K562 (cell line): ENCODE measurements around the gene CD82. TPM values are rescaled to one million over a fixed set of nuclear protein-coding genes. Genes with fewer than 3 reads are reported as not detected.

ENCODE experiments used
- BRD9 ChIP-seq: fragments of 450-650 bp; IDR thresholded peaks from 2 replicates; pipeline ENCODE4 v1.6.1; 2018; ENCODE audit warnings: low read depth; ENCODE audit not compliant: partially characterized antibody
- DACH1 ChIP-seq: fragments of 450-650 bp; IDR thresholded peaks from 2 replicates; pipeline ENCODE4 v1.6.1; 2018; ENCODE audit not compliant: partially characterized antibody
- ESRRA ChIP-seq: fragments of 450-650 bp; IDR thresholded peaks from 2 replicates; pipeline ENCODE4 v1.6.1; 2014; ENCODE audit warnings: low read depth, mild to moderate bottlenecking, moderate library complexity, borderline replicate concordance
- EWSR1 ChIP-seq: fragments of 450-650 bp; IDR thresholded peaks from 2 replicates; pipeline ENCODE4 v1.6.1; 2018; ENCODE audit warnings: borderline replicate concordance, mild to moderate bottlenecking, low read depth, moderate library complexity; ENCODE audit not compliant: partially characterized antibody
- KAT2B ChIP-seq: IDR thresholded peaks from one replicate; pipeline ENCODE4 v1.6.1; 2012; ENCODE audit warnings: low read depth, mild to moderate bottlenecking, control low read depth, inconsistent platforms, low read length, moderate library complexity
- KAT7 ChIP-seq: sonication (generic); formaldehyde crosslinking; IDR thresholded peaks from 2 replicates; pipeline ENCODE4 v1.8.0; 2022; ENCODE audit warnings: missing genetic modification reagents, mild to moderate bottlenecking, borderline replicate concordance
- KDM5B ChIP-seq: fragments of 200-600 bp; sonication (generic); IDR thresholded peaks from 2 replicates; pipeline ENCODE4 v1.6.1; 2012; ENCODE audit warnings: low read depth, mild to moderate bottlenecking, moderate library complexity, low read length, control low read depth, inconsistent platforms; ENCODE audit not compliant: insufficient replicate concordance
- MBD1 ChIP-seq: fragments of 250-450 bp; sonication (Bioruptor Pico); IDR thresholded peaks from 2 replicates; pipeline ENCODE4 v1.8.0; 2022; ENCODE audit warnings: inconsistent platforms
- NBN ChIP-seq: fragments of 450-650 bp; IDR thresholded peaks from 2 replicates; pipeline ENCODE4 v1.6.1; 2016; ENCODE audit warnings: low read depth, mild to moderate bottlenecking
- NONO ChIP-seq, 2 experiments: fragments of 200-400 bp in 1 of 2; fragments of 450-650 bp in 1 of 2; formaldehyde crosslinking in 1 of 2; IDR thresholded peaks; 2 replicates each; pipeline ENCODE4 v1.6.1; 2017; ENCODE audit warnings: low read depth in 2 of 2, mild to moderate bottlenecking in 2 of 2, moderate library complexity in 2 of 2, low read length in 1 of 2
- RCOR1 ChIP-seq, 2 experiments: IDR thresholded peaks; 2 replicates each; pipeline ENCODE4 v1.6.1; 2012; ENCODE audit warnings: low read depth in 2 of 2, low read length in 2 of 2, borderline replicate concordance in 1 of 2, improper control_type of control experiment in 1 of 2
- RUNX1 ChIP-seq: sonication (generic); IDR thresholded peaks from 2 replicates; pipeline ENCODE4 v1.6.1; 2016; ENCODE audit warnings: antibody characterized with exemption, low read depth
- SMARCA4 ChIP-seq: fragments of 450-650 bp; IDR thresholded peaks from 2 replicates; pipeline ENCODE4 v1.6.1; 2016
- ZBTB7A ChIP-seq: IDR thresholded peaks from 2 replicates; pipeline ENCODE4 v1.6.1; 2011; ENCODE audit warnings: low read depth, mild to moderate bottlenecking, low read length, moderate library complexity, borderline replicate concordance; ENCODE audit not compliant: control insufficient read depth
- ZNF232 ChIP-seq: sonication (generic); formaldehyde crosslinking; IDR thresholded peaks from 2 replicates; pipeline ENCODE4 v1.8.0; 2022; ENCODE audit warnings: mild to moderate bottlenecking, missing genetic modification reagents
- ZNF589 ChIP-seq: fragments of 200-800 bp; sonication (Bioruptor generic); IDR thresholded peaks from 2 replicates; pipeline ENCODE4 v1.6.1; 2016; ENCODE audit warnings: low read depth, missing genetic modification characterization, missing compliant biosample characterization
- polyA plus RNA-seq, 8 experiments: library from polyadenylated mRNA; depleted of rRNA in 4 of 8; stranded (reverse) in 5 of 8; unstranded in 3 of 8; fragments of >200 nt; fragmentation: Nextera tagmentation in 2 of 8; fragmentation: Illumina TruSeq in 1 of 8; extraction: Ambion mirVana in 2 of 8; extraction: Trizol in 1 of 8; gene quantifications; 2 replicates each; pipeline versions ENCODE4 v1.2.1 to v1.2.3, GENCODE V29; 2011 to 2014; ENCODE audit warnings: inconsistent platforms in 1 of 8, missing spikeins in 1 of 8
- total RNA-seq, 7 experiments: library from RNA; depleted of rRNA in 6 of 7; stranded (reverse); fragments of >200 nt in 6 of 7; fragmentation: Illumina TruSeq in 2 of 7; extraction: Trizol in 2 of 7; gene quantifications; 2 replicates each; pipeline versions ENCODE4 v1.2.1 to v1.2.3, GENCODE V29; 2011 to 2021; ENCODE audit warnings: low replicate concordance in 1 of 7
- TF ChIP-seq, protein P1 (sequence below): IDR thresholded peaks from 3 replicates; pipeline ENCODE4 v1.6.1; 2011; ENCODE audit warnings: borderline replicate concordance, mild to moderate bottlenecking, moderate library complexity; ENCODE audit not compliant: insufficient read length; ENCODE audit errors: extremely low read depth
- TF ChIP-seq, protein P2 (sequence below): fragments of 200-400 bp; formaldehyde crosslinking; IDR thresholded peaks from 2 replicates; pipeline ENCODE4 v1.6.1; 2017; ENCODE audit warnings: mild to moderate bottlenecking, low read depth, low read length, moderate library complexity

The CD82 gene
- total and polyA plus RNA-seq, 9 of the 15 experiments (the other 6 are each of a cell fraction or from before 2014, with no cell fraction given): 0.27 to 9.4 (median 3.0) TPM

GRCh38 chr11:44568658-44569473 is 3.4 kb downstream of the CD82 start (continued):
- TF ChIP-seq KDM5B (no peak), DACH1 (peak; percentile 71), NBN (no peak), ZBTB7A (no peak), ZNF232 (CRISPR knock-in tag) (no peak), SMARCA4 (peak; percentile 50; the same call in 1 of the 2 replicates), MBD1 (CRISPR knock-in tag) (no peak), RUNX1 (no peak), ZNF589 (CRISPR knock-in tag) (peak; percentile 73; the same call in 1 of the 2 replicates), ESRRA (peak; percentile 48; the same call in 1 of the 2 replicates), KAT7 (CRISPR knock-in tag) (no peak), KAT2B (no peak), BRD9 (no peak), RCOR1 (IDR thresholded peaks at IDR 0.05; ENCODE audit: borderline replicate concordance in 1 of 2, low read depth in 2 of 2, low read length in 2 of 2) (peak in 1 of 2 experiments; percentile 49; a peak in 1 of 4 replicates), NONO (IDR thresholded peaks at IDR 0.05; ENCODE audit: low read depth in 2 of 2, low read length in 1 of 2) (no peak), EWSR1 (no peak)
- TF ChIP-seq, protein P1, sequence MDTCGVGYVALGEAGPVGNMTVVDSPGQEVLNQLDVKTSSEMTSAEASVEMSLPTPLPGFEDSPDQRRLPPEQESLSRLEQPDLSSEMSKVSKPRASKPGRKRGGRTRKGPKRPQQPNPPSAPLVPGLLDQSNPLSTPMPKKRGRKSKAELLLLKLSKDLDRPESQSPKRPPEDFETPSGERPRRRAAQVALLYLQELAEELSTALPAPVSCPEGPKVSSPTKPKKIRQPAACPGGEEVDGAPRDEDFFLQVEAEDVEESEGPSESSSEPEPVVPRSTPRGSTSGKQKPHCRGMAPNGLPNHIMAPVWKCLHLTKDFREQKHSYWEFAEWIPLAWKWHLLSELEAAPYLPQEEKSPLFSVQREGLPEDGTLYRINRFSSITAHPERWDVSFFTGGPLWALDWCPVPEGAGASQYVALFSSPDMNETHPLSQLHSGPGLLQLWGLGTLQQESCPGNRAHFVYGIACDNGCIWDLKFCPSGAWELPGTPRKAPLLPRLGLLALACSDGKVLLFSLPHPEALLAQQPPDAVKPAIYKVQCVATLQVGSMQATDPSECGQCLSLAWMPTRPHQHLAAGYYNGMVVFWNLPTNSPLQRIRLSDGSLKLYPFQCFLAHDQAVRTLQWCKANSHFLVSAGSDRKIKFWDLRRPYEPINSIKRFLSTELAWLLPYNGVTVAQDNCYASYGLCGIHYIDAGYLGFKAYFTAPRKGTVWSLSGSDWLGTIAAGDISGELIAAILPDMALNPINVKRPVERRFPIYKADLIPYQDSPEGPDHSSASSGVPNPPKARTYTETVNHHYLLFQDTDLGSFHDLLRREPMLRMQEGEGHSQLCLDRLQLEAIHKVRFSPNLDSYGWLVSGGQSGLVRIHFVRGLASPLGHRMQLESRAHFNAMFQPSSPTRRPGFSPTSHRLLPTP: no peak
- TF ChIP-seq, protein P2, sequence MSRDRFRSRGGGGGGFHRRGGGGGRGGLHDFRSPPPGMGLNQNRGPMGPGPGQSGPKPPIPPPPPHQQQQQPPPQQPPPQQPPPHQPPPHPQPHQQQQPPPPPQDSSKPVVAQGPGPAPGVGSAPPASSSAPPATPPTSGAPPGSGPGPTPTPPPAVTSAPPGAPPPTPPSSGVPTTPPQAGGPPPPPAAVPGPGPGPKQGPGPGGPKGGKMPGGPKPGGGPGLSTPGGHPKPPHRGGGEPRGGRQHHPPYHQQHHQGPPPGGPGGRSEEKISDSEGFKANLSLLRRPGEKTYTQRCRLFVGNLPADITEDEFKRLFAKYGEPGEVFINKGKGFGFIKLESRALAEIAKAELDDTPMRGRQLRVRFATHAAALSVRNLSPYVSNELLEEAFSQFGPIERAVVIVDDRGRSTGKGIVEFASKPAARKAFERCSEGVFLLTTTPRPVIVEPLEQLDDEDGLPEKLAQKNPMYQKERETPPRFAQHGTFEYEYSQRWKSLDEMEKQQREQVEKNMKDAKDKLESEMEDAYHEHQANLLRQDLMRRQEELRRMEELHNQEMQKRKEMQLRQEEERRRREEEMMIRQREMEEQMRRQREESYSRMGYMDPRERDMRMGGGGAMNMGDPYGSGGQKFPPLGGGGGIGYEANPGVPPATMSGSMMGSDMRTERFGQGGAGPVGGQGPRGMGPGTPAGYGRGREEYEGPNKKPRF: no peak
